Measurements from ENCODE around the gene STAB1.

The STAB1 gene, protein sequence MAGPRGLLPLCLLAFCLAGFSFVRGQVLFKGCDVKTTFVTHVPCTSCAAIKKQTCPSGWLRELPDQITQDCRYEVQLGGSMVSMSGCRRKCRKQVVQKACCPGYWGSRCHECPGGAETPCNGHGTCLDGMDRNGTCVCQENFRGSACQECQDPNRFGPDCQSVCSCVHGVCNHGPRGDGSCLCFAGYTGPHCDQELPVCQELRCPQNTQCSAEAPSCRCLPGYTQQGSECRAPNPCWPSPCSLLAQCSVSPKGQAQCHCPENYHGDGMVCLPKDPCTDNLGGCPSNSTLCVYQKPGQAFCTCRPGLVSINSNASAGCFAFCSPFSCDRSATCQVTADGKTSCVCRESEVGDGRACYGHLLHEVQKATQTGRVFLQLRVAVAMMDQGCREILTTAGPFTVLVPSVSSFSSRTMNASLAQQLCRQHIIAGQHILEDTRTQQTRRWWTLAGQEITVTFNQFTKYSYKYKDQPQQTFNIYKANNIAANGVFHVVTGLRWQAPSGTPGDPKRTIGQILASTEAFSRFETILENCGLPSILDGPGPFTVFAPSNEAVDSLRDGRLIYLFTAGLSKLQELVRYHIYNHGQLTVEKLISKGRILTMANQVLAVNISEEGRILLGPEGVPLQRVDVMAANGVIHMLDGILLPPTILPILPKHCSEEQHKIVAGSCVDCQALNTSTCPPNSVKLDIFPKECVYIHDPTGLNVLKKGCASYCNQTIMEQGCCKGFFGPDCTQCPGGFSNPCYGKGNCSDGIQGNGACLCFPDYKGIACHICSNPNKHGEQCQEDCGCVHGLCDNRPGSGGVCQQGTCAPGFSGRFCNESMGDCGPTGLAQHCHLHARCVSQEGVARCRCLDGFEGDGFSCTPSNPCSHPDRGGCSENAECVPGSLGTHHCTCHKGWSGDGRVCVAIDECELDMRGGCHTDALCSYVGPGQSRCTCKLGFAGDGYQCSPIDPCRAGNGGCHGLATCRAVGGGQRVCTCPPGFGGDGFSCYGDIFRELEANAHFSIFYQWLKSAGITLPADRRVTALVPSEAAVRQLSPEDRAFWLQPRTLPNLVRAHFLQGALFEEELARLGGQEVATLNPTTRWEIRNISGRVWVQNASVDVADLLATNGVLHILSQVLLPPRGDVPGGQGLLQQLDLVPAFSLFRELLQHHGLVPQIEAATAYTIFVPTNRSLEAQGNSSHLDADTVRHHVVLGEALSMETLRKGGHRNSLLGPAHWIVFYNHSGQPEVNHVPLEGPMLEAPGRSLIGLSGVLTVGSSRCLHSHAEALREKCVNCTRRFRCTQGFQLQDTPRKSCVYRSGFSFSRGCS (N-terminal part only)

GRCh38 chr3:52494886-52495495 lies at the start of gene STAB1:
Gene STAB1, plus strand, starts transcription at chr3:52495338. Its CDS starts 76 bp downstream, at chr3:52495414.
- DNase-seq = no peak

DNA sequence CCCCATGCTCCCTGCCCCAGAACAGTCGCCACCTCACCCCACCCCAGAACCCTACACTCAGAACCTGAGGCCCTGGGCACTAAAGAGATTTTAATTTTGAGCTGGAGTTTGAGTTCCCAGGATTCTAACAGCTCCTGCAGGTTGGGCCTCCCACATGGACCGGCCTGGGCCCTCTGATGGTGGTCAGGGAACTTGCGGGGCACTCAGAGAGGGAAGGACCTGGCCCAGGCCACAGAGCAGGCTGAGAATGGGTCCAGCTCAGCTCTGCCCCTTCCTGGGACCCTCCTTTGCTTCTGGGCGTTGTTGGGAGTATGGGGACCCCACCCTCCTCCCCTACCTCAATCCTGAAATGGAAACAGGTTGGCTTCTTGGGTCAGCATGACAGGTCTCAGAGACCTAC lies 49.1 kb upstream of the STAB1 start:
- DNase-seq = no peak

DNA sequence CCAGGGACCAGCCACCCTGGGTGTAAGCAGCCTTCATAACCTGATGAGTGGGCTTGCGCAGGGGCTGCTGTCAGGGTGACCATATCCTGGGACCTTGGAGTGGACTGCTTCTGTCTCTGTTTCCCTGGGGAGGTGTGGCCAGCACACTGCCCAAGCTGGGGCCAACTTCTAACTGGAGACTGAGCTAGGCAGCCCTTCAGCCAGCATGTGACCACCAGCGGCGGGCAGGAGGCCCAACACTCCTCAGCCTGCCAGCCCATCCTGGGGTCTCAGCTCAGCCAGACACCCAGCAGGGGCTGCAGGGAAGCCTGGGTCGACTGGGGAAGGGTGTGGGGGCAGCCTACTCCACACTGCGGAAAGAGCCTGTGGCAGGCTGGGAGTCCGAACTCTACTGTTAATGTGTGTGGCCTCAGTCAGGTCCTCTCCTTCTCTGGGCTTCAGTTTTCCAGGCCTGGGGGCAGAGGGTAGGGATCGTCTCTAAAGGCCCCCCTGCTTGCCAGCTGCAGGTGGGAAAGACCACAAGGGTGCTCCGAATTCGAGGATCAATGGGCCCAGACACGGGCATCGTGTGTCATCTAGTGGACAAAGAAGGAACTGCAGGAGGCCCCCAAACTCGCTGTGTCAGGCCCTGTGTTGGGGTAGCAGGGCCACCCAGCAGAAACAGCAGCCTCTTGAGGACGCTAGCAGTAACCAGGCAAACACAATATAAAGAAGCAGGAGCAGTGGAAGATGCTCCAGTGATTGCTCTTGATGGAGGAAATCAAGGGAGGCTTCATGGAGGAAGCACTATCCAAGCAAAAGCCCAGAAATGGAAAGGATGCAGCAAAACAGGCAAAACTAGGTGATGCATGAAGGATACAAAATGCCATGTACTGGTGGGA lies 48.3 kb upstream of the STAB1 start:
- peak; percentile 75 for DNase-seq

GRCh38 chr3:52447512-52448355 lies 47.4 kb upstream of the STAB1 start:
- DNase-seq = no peak

GRCh38 chr3:52450489-52451236 lies 44.5 kb upstream of the STAB1 start:
- no peak for DNase-seq

DNA sequence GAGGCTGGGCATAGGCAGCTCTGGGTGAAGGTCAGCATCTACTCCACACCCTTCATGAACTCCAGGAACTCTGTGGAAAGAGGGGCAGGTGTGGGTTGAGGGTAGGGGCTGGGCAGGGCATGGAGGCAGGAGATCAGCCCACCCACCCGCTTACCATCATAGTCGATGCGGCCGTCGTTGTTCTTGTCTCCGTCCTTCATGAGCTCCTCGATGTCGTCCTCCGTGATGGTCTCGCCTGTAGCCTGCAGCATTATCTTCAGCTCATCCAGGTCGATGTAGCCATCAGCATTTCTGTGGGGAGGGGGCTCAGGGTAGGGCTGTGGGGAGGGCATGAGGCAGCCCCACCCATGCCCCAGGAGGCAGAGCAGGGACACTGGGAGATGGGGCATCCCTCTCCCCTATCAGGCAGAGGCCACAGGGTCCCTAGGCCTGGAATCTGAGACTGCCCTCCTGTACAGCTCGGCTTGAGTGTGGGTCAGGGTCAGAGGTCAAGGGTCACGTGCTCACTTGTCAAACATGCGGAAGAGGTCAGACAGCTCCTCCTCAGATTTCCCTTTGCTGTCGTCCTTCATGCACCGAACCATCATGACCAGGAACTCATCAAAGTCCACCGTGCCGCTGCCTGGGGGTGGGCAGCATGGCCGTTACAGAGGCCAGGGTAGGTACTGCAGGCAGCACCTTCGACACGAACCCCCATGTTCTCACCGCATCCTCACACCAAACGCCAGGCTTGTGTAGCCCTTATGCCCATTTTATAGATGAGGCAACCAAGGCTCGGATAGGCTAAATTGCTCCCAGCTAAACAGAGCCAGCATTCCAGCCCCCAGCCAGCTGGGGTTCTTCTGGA lies 43.7 kb upstream of the STAB1 start:
- DNase-seq = no peak

DNA sequence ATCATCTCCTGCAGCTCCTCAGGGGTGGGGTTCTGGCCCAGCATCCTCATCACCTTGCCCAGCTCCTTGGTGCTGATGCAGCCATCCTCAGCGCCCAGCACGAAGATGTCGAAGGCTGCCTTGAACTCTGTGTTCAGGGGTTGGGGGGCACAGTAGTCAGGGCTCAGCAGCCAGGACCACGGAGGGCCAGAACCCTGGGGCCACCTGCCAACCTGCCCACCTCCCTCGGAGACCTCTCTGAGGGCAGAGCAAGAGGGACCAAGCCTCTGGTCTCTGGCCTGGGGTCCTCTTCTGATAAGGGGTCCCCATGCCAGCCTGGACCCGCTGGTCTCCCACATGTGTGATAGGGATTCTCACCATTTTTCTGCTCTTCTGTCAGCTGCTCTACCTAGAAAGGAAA lies 43.0 kb upstream of the STAB1 start:
- no peak for DNase-seq

DNA sequence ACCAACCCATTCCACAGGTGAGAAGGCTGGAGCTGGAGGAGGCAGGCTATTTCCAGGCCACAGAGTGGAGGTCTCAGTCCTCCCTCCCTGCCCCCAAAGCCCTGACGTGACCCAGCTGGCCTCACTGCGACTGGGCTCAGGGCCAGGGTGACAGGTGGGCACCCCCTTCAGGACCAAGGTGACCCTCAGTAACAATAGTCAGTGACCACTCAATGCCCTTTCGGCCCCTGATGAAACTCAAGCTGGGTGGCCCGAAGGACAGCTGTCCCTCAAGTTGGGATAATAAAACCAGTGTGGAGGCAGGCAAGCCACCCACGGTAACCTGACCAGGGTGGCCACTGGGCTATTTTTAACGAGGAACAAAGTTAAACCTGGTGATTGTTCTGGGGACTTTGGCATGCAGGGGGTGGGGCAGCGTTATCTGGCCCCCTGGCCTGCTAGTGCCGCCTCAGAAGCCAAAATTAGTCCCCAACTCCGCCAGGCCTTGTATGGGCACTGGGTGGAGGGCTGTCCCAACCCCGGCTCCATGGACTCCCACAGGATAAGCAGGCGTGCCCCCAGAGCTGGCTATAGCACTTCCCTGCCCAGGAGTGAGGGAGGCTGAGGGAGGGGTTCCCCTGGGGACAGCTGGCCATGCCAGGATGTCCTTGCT lies 42.4 kb upstream of the STAB1 start:
- DNase-seq = no peak

DNA sequence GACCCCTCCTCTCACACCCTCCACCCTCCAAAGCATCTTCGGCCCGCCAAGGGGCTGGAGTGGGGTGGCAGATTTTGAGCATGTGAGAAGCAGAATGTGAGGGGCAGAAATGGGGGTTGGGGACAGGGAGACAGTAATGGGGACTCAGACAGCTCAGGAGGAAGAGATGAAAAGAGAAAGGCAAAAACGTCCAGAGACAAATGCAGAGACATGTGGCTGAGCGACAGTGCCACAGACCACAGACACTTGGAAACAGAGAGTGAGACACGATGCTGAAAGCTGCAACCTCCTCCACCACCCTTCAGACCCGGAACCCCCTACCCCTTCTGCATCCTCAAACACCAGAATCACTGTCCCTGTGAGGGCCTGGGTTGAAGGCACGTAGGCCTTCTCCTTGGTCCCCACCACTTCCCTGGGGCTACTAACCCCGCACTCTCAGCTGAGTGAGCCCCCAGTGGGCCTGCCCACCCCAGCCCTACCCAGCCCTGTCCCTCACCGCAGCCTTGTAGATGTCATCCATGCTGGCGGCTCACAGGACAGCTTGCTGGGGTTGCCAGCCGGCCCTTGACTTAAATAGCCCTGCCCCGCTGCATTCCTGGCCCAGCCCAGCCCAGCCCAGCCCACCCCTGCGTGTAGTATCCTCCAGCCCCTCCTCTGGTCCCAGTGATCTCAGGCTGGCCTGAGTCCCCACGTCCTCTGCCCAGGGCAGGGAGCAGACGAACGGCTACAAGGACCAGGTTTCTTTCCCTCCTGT lies 41.5 kb upstream of the STAB1 start, which contains the start of gene TNNC1:
TSS of gene TNNC1 (minus strand) at position 546 of the 754 bp plus-strand sequence. CDS start at position 520, 26 bp downstream.
- DNase-seq = no peak

GRCh38 chr3:52454250-52454937 lies 40.7 kb upstream of the STAB1 start:
- no peak for DNase-seq

- DNase-seq = no peak
Measured at GRCh38 chr3:52454938-52455282, 40.2 kb upstream of the STAB1 start.

- DNase-seq = peak; percentile 99
Measured at GRCh38 chr3:52455283-52456168, 39.6 kb upstream of the STAB1 start, which contains the start of gene NISCH. Gene NISCH, plus strand, starts transcription at chr3:52455604. Its CDS starts 38 bp downstream, at chr3:52455642.

- DNase-seq = no peak
Measured at GRCh38 chr3:52456169-52456799, 38.9 kb upstream of the STAB1 start.

GRCh38 chr3:52456800-52457183 lies 38.3 kb upstream of the STAB1 start:
- no peak for DNase-seq
